Activated CD4-positive, alpha-beta T cell treated with anti-CD3 and anti-CD28 coated beads, Interleukin-2, Interleukin-6, amounts not matched to agents 100 ng/mL and 50 ng/mL, durations not matched to agents 16 hours and 8 hours (primary cell): ENCODE data around the gene CD37.
"Not testable (repeated sequence)": the region's sequence is repeated elsewhere in the genome, so short reads cannot be mapped to it uniquely, and the experiment has no call there.

Experiments used
- DNase-seq: peaks from one replicate; pipeline ENCODE4 v3.0.0-alpha.2; 2020

CD37 gene

GRCh38 chr19:49331616-49332055, 3.6 kb upstream of the CD37 start:
- DNase-seq: peak; percentile 80

- DNase-seq: not testable (repeated sequence)
Observed at GRCh38 chr19:49332691-49333417, 2.4 kb upstream of the CD37 start.

GRCh38 chr19:49333418-49333805, 1.8 kb upstream of the CD37 start:
- DNase-seq: no peak

GRCh38 chr19:49333811-49334288, 1.4 kb upstream of the CD37 start:
- peak; percentile 80 for DNase-seq

GRCh38 chr19:49335784-49336481, 727 bp downstream of the CD37 start:
- peak; percentile 51 for DNase-seq

GRCh38 chr19:49336482-49337266, 1.5 kb downstream of the CD37 start:
- no peak for DNase-seq

GRCh38 chr19:49337267-49338022, 2.2 kb downstream of the CD37 start:
- DNase-seq: no peak

- DNase-seq: no peak
Observed at GRCh38 chr19:49338023-49338677, 2.9 kb downstream of the CD37 start.

- DNase-seq: no peak
Observed at GRCh38 chr19:49338691-49339300, 3.6 kb downstream of the CD37 start.

GRCh38 chr19:49339301-49340068, 4.3 kb downstream of the CD37 start:
- DNase-seq: no peak

GRCh38 chr19:49340069-49340864, 5.1 kb downstream of the CD37 start:
- no peak for DNase-seq

GRCh38 chr19:49340865-49341718, 5.9 kb downstream of the CD37 start:
- no peak for DNase-seq

- DNase-seq: no peak
Observed at GRCh38 chr19:49342291-49342721, 7.1 kb downstream of the CD37 start.

- no peak for DNase-seq
Observed at GRCh38 chr19:49343123-49343522, 7.9 kb downstream of the CD37 start.

- DNase-seq: no peak
Observed at GRCh38 chr19:49344505-49345423, 9.6 kb downstream of the CD37 start.

- no peak for DNase-seq
Observed at GRCh38 chr19:49347191-49347590, 12.0 kb downstream of the CD37 start.

GRCh38 chr19:49347835-49348234, 12.6 kb downstream of the CD37 start:
- DNase-seq: peak; percentile 36
